Colon (tissue), 2 donors: ENCODE measurements around the gene PPT1.

Experiments
- FAIRE-seq: peaks from 2 replicates; lab custom pipeline; 2012; peaks lifted over from hg19 to GRCh38; lab: Jason Lieb, UNC
- donor health status: control.
- donor health status: control.

Gene PPT1

GRCh38 chr1:40096977-40097782 is at the start of gene PPT1:
Gene PPT1, minus strand, starts transcription at chr1:40097252. Its CDS starts 14 bp downstream, at chr1:40097238.
- FAIRE-seq: no peak

GRCh38 chr1:40143891-40144575 is 47.0 kb upstream of the PPT1 start:
- no peak for FAIRE-seq

- no peak for FAIRE-seq
These were observed 45.0 kb upstream of the PPT1 start for GRCh38 chr1:40141878-40142535.

- no peak for FAIRE-seq
These were observed 43.3 kb upstream of the PPT1 start for GRCh38 chr1:40140211-40140973.

- FAIRE-seq: no peak
These were observed 36.8 kb upstream of the PPT1 start for GRCh38 chr1:40133839-40134238.

GRCh38 chr1:40133312-40133665 is 36.2 kb upstream of the PPT1 start:
- no peak for FAIRE-seq

- peak; percentile 84 for FAIRE-seq
These were observed 35.6 kb upstream of the PPT1 start for GRCh38 chr1:40132383-40133311.

- no peak for FAIRE-seq
These were observed 33.8 kb upstream of the PPT1 start for GRCh38 chr1:40130892-40131291.

GRCh38 chr1:40122855-40123254 is 25.8 kb upstream of the PPT1 start:
- no peak for FAIRE-seq

GRCh38 chr1:40120128-40120527 is 23.1 kb upstream of the PPT1 start:
- FAIRE-seq: no peak

GRCh38 chr1:40114400-40114799 is 17.3 kb upstream of the PPT1 start:
- FAIRE-seq: no peak

- FAIRE-seq: no peak
These were observed 13.3 kb upstream of the PPT1 start for GRCh38 chr1:40110389-40110788.

- no peak for FAIRE-seq
These were observed 10.4 kb upstream of the PPT1 start for GRCh38 chr1:40107290-40107959.

- FAIRE-seq: no peak
These were observed 8.0 kb upstream of the PPT1 start for GRCh38 chr1:40105028-40105427.

- FAIRE-seq: no peak
These were observed 5.8 kb upstream of the PPT1 start for GRCh38 chr1:40102896-40103295.

- FAIRE-seq: no peak
These were observed 5.0 kb upstream of the PPT1 start for GRCh38 chr1:40102038-40102437.

- no peak for FAIRE-seq
These were observed 441 bp downstream of the PPT1 start for GRCh38 chr1:40096646-40096976.

- FAIRE-seq: no peak
These were observed 1.2 kb downstream of the PPT1 start for GRCh38 chr1:40095806-40096205.

- no peak for FAIRE-seq
These were observed 2.5 kb downstream of the PPT1 start for GRCh38 chr1:40094466-40095110.
